ENCODE results near the gene QRFP.

- TF ChIP-seq CTCF (IDR thresholded peaks at IDR 0.05) (no peak), POLR2A (IDR thresholded peaks at IDR 0.05) (no peak), POLR2AphosphoS5 (IDR thresholded peaks at IDR 0.05) (no peak), EP300 (IDR thresholded peaks at IDR 0.05) (no peak)
Measured at GRCh38 chr9:130934246-130934645, 37.6 kb upstream of the QRFP start.

Data from gastroesophageal sphincter (tissue), 3 donors.